Lung microvascular endothelial cell (primary cell): ENCODE measurements around the gene NOXA1. TPM values are rescaled to one million over a fixed set of nuclear protein-coding genes. Genes with fewer than 3 reads are reported as not detected.
A peak's percentile ranks its signal among the peaks of the same experiment; 100 is the strongest.
"Not testable (repeated sequence)": the region's sequence is repeated elsewhere in the genome, so short reads cannot be mapped to it uniquely, and the experiment has no call there.

Source experiments
- DNase-seq, 2 donors: peaks; one replicate each; pipeline versions ENCODE4 v3.0.0 to v3.0.0-alpha.2; 2010; ENCODE audit warnings: low read depth in 2 of 2
- total RNA-seq: library from RNA; depleted of rRNA; stranded (reverse); fragments of >200 nt; gene quantifications from 2 replicates; pipeline ENCODE4 v1.2.1, GENCODE V29; 2014

NOXA1 gene
- total RNA-seq, 1 donor from 2014 or later: 2.0 TPM

- no peak for DNase-seq
These were observed 40.1 kb downstream of the NOXA1 start for GRCh38 chr9:137462986-137463930.

- DNase-seq: no peak
These were observed 40.7 kb downstream of the NOXA1 start for GRCh38 chr9:137463931-137464290.

- no peak for DNase-seq
These were observed 41.3 kb downstream of the NOXA1 start for GRCh38 chr9:137464291-137464999.

GRCh38 chr9:137465000-137465719 lies 42.0 kb downstream of the NOXA1 start:
- no peak for DNase-seq

GRCh38 chr9:137465720-137466388 lies 42.7 kb downstream of the NOXA1 start:
- no peak for DNase-seq

GRCh38 chr9:137466389-137467085 lies 43.3 kb downstream of the NOXA1 start:
- not testable (repeated sequence) for DNase-seq

- DNase-seq: no peak
These were observed 44.0 kb downstream of the NOXA1 start for GRCh38 chr9:137467161-137467581.

- DNase-seq: no peak
These were observed 44.7 kb downstream of the NOXA1 start for GRCh38 chr9:137467896-137468295.

DNA sequence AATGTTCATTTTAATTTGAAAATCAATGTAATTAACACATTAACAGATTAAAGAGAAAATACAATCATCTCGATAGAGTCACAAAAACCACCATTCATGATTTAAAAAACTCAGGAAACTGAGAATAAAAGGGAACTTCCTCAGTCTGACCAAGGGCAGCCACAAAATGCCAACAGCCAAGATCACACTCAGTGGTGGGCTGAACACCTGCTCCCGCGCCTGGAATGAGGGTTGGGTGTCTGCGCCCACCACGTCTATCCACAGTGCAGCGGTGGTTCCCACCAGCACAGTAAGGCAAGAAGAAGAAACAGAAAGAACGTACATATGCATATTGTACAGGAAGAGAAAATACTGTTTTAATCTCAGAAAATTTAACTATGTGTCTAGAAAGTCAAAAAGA lies 47.6 kb downstream of the NOXA1 start:
- peak in 1 of 2 donors; percentile 47 for DNase-seq

- no peak for DNase-seq
These were observed 51.1 kb downstream of the NOXA1 start for GRCh38 chr9:137474271-137474670.

DNA sequence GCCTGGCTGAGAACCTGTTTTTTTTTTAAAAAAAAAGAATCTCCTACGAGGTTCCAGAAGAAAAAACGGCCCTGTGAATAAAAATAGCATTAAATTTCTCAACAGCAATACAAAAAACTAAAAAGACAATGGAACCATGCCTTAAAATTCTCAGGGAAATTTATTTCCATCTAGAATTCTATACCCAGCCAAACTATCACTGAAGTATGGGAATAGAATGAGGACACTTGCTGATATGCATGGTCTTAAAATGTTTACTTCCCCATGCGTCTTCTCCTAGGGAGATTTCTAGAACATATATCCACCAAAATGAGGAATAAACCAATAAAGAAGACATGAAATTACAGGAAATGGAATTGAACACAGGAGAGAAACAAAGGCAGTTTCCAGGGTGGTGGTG lies 52.5 kb downstream of the NOXA1 start:
- no peak for DNase-seq

GRCh38 chr9:137476856-137477255 lies 53.7 kb downstream of the NOXA1 start:
- no peak for DNase-seq

DNA sequence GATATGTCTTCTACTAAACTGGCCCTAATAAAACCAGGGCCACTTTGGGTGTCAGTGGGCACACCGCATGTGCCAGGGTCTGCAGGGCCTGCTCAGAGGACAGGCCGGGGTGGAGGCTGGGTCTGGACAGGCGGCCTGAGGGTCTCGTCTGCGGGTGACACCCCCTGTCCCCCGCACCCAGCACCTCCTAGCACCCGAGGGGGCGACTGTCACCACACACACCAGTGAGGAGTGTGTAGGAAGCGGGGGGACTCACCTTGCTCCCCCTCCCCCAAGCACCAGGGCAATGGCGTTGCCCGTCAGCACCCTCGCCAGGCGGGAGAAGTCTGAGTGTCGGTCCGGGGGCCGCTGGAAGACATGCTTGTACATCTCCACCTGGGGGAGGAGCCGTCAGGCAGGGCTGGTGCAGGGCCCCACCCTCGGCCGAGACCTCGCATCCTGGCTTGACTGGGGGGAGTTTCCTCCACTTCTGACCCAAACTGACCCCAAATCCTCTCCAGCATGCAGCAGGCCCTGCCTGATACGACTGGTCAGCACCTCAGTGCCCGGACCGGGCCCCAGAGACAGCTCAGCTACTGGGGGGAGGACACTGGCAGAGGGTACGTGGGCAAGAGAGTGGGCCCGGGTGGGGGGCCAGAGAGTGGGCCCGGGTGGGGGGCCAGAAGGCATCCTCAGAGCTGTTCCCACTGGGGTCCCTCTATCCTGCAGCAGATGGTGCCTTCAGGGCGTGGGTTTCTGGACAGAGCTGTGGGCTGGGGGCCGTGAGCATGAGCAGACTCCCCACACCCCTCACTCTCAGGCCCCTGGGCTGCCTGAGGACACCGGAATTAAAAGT lies 54.8 kb downstream of the NOXA1 start:
- no peak for DNase-seq

GRCh38 chr9:137478613-137478961 lies 55.4 kb downstream of the NOXA1 start:
- DNase-seq: no peak

- peak; percentile 53 to 83 for DNase-seq
These were observed 56.0 kb downstream of the NOXA1 start for GRCh38 chr9:137478962-137479861.

GRCh38 chr9:137479892-137480685 lies 56.9 kb downstream of the NOXA1 start:
- no peak for DNase-seq

DNA sequence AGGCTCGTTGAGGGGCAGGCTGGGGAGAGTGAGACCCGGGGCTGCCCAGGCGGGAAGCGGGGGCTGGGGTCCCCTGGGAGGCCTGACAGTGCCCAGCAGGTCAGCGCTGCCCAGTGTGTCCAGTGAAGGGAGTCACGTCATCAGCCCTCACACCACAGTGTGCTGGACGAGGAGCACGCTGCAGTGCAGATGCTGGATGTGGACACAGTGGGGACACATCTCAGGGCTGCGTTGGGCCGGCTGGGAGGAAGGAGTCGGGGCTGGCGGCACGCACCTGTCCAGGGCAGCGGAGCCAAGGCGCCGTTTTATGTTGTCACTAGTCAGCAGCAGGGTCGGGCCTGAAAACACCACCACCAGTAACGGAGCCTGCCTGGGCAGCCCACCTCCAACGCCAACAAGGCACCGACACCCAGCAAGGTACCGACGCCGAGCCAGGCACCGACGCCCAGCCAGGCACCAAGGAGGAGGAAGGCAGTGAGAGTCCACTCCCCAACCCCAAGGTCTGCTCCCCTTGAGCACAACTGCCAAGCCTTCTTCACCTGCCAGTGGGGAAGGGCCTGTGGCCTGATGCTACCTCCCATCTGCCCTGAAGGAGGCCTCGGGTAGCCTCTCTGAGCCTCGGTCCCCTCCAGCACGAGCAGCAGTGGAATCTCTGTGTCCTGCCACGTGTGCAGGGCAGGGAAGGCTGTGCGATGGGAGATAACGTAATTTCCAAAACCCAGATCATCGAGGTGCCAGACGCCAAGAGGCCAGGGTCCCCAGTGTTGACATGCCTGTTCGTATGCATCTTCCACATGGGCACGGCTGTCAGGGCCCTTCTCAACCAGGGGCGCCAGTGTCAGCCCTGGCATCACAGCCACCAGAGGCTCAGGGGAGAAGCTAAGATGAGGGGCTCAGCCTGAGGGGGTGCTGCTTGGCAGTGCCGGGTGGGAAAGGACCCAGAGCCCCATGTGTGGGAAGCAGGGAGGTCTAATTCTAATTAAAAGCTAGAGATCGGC lies 57.8 kb downstream of the NOXA1 start:
- DNase-seq: no peak
